ENCODE data around the gene SLC38A3. TPM values are rescaled to one million over a fixed set of nuclear protein-coding genes. Genes with fewer than 3 reads are reported as not detected.
A peak's percentile ranks its signal among the peaks of the same experiment; 100 is the strongest.

The SLC38A3 gene
- total and polyA plus RNA-seq, 9 of the 15 experiments (the other 6 are each of a cell fraction or from before 2014, with no cell fraction given) = 0.09 to 0.38 (median 0.16) TPM; not detected in 6

- no peak for TF ChIP-seq SMAD1 (IDR thresholded peaks at IDR 0.05; ENCODE audit: low read depth, low read length, partially characterized antibody)
- no peak for TF ChIP-seq FOS (IDR thresholded peaks at IDR 0.05; ENCODE audit: extremely low read depth, insufficient read length)
- TF ChIP-seq U2AF2 (optimal IDR thresholded peaks at IDR 0.05; ENCODE audit: low read depth, low read length) = no peak
- no peak for TF ChIP-seq NFYB (IDR thresholded peaks at IDR 0.05; ENCODE audit: extremely low read depth, insufficient read length)
- TF ChIP-seq PHF20 (IDR thresholded peaks at IDR 0.05; ENCODE audit: partially characterized antibody) = no peak
- TF ChIP-seq ZBTB33 (CRISPR knock-in tag; IDR thresholded peaks at IDR 0.05) = peak; percentile 42; the same call in 1 of the 2 replicates
- TF ChIP-seq SRSF7 (optimal IDR thresholded peaks at IDR 0.05; ENCODE audit: low read depth, low read length) = no peak
Observed at GRCh38 chr3:50263478-50264382, 58.7 kb downstream of the SLC38A3 start (continued).

Measured in K562 (cell line).